GM13977 (cell line): ENCODE measurements around the gene NMNAT3.

Source experiments
- DNase-seq: peaks from one replicate; pipeline ENCODE4 v3.0.0; 2012; ENCODE audit warnings: low spot score
- in situ Hi-C: fragments of 300-500 bp; cut with MboI; formaldehyde crosslinking; loops from one replicate; pipeline ENCODE4 v1.12.0; 2022; ENCODE audit warnings: low sequenced_read_pairs, low pct_unique_long_range_greater_than_20kb, mixed read lengths, inconsistent platforms; ENCODE audit not compliant: unreplicated experiment
- TF ChIP-seq, protein P1 (sequence below): IDR thresholded peaks from 2 replicates; pipeline ENCODE4 v1.5.1; 2012; ENCODE audit warnings: mild to moderate bottlenecking, control low read depth; ENCODE audit not compliant: insufficient read depth; ENCODE audit errors: extremely low read depth, missing control alignments

The NMNAT3 gene

DNA sequence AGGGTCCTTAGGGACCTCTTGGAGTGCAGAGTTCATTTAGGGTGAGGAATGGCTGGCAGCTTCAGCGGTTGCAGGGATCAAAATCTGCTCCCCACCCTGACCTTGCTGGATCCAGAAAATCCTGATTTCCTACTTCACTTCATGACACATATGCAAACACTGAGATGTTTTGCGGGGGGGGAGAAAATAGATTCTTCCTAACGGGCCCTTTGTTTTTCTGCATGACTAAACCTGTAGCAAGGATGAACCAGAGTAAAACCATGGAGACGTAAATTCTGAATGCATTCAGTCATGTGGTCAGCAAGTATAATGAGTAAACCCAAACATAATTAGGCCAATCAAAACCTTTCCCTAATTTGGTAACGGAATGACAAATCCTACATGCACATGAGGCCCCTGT lies 118.2 kb downstream of the NMNAT3 start:
- no peak for DNase-seq
- TF ChIP-seq, protein P1, sequence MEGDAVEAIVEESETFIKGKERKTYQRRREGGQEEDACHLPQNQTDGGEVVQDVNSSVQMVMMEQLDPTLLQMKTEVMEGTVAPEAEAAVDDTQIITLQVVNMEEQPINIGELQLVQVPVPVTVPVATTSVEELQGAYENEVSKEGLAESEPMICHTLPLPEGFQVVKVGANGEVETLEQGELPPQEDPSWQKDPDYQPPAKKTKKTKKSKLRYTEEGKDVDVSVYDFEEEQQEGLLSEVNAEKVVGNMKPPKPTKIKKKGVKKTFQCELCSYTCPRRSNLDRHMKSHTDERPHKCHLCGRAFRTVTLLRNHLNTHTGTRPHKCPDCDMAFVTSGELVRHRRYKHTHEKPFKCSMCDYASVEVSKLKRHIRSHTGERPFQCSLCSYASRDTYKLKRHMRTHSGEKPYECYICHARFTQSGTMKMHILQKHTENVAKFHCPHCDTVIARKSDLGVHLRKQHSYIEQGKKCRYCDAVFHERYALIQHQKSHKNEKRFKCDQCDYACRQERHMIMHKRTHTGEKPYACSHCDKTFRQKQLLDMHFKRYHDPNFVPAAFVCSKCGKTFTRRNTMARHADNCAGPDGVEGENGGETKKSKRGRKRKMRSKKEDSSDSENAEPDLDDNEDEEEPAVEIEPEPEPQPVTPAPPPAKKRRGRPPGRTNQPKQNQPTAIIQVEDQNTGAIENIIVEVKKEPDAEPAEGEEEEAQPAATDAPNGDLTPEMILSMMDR: no peak
- in situ Hi-C loops: no loop called here

DNA sequence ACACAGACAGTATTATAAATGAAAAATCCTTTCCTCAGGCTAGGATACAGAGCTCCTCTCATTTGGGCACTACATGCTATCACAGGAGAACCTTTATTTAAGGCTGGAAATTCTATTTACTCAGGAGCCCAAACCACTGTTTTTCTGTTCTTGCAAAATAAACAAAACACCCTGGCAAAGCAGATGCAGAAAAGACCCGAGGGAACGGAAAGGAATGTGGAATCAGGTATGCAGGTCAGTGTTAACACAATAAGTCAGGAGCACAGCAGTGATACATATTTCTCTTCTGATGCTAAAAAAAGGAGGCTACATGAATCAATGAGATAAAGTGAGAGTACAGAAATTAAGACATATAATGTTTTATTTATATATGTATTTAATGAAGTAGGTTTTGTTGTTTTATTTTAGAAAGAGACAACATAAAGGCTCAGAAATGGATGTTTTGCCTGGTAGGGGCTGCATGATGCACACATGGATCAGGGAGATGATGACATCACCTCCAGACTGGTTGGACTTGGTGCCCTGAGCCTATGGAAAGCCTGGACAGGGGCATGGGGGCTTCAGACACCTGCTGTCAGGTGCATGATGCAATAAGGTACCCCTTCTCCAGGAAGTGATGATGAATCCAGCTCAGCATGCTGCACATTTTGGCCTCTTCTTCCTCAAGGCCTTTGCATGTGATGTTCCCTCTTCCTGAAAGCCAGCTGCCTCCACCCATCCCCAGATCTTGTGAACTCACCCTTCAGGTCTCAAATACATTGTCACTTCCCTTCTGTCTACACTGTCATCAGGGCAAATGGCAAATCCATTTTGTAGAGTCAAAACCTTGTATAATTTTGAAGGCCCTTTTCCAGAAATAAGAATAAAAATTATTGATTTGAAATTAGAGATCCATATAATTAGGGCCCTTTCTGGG lies 119.2 kb downstream of the NMNAT3 start:
- no peak for DNase-seq
- in situ Hi-C loops: no loop called here
- TF ChIP-seq, protein P1: no peak

DNA sequence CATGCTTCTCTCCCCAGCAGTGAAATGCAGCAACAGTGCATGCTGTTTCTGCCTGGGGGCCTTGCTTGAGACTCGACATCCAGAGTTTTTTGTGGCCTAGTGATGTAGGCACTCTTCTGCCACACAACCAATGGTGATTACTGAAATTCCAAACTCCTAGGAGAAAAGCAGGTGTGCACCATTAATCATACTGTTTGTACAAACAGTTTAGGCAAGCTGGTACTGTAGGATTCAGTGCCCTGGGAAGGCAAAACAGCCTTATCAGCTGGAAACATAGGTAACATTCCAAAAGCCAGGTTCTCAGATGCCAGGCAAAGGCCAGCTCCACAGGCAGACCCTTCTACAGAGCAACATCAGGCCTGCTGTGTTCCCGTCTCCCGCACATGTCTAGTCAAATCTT lies 120.7 kb downstream of the NMNAT3 start:
- DNase-seq: no peak
- TF ChIP-seq, protein P1: no peak
- in situ Hi-C loops: no loop called here

DNA sequence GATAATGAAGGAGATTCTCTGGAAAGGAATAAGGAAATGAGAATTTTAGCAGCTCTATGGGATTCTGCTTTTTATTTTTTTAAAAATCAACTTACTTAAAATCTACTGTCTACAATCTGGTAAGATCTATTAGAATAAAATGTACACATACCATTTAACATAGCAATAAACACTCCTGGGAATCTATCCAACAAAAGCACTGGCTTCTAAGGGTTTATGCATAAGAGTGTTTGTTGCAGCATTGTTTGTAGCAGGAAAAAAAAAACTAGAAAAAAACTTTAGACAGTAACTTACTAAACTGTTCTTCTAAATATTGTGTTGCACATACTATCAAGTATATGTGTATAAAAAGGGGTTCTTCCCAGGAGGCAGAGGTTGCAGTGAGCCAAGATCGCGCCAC lies 122.5 kb downstream of the NMNAT3 start:
- TF ChIP-seq, protein P1: no peak
- in situ Hi-C loops: no loop called here
- no peak for DNase-seq

DNA sequence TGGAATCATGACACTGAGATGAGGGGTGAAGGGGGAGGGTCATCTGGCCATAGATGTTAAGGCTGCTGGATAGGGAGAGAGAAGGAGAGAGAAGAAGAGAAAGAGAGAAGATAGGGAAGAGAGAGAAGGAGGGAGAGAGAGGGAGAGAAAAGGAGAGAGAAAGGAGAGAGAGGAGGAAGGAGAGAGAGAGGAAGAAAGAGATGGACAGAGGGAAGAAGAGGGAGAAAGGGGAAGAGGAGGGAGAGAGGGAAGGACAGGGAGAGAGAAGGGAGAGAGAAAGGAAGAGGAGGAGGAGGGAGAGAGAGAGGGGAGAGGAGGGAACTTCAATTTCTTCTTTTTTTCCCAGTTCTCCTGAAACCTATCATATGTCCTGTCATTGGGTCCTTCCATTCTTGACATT lies 123.1 kb downstream of the NMNAT3 start:
- TF ChIP-seq, protein P1: no peak
- in situ Hi-C loops: no loop called here
- no peak for DNase-seq

DNA sequence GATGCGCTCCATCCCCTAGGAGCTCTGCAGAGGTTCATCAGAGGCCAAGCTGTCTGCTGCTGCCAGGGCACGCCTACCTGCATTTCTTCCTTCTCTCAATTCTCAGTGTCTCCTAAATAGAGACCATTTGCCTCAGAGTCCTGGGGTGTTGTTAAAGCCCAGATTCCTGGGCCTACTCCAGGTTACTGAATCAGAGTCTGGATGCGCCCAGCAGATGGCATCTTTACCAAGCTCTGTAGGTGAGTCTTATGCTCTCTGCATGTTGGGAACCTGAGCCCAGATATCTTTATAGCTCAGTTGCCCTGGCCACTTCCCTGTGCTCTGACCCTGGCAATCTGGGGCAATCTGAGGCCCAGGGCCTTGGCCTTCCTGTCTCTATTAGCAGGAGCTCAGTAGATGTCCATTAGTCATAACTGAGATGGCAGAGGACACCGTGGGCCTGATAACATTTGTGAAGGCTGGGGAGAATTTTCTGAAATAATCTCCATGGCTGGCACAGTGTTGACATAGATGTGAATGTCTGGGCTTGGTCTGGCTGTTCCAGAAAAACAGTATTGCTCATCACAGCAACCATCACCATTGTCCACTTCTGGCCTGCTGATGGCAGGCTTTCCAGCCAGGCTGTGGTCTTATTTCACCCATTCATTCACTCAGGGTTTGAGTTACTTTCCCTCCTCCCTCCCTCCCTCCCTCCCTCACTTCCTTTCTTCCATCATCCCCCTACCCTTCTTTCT lies 125.0 kb downstream of the NMNAT3 start:
- in situ Hi-C loops: no loop called here
- TF ChIP-seq, protein P1: no peak
- no peak for DNase-seq
